SU-DHL-6 (cell line): ENCODE measurements around the gene MAP2K7.

Experiments
- EZH2phosphoT487 ChIP-seq: fragments of 200-600 bp; sonication (generic), shearing (Covaris generic); conservative IDR thresholded peaks from 2 replicates; pipeline ENCODE4 v1.6.1; 2018; ENCODE audit warnings: mild to moderate bottlenecking, antibody characterized with exemption, low read length, moderate library complexity, mixed read lengths
- TF ChIP-seq, protein P1 (sequence below): fragments of 200-600 bp; sonication (generic); IDR thresholded peaks from one replicate; pipeline ENCODE4 v1.5.1; 2017; ENCODE audit warnings: antibody characterized with exemption, mild to moderate bottlenecking, low read length, moderate library complexity; ENCODE audit not compliant: insufficient read depth, poor library complexity, severe bottlenecking

DNA sequence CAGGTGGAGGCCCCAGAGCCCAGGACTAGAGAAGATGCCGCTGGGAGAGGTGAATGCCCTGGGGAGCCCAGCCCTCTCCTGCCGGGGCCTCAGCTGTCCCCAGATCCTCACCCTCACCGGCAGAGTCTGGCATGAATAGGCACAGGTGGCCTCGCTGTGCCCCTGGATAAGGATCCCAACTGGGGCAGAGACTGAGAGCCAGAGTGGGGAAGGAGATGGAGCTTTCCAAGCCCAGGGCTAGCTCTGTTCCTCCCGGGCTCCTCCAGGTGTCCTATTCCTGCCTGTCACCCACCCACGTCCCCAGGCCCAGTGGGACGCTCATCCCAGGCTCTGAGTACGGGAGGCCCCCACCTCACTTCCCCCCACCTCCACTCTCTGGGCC, 46.0 kb upstream of the MAP2K7 start:
- TF ChIP-seq, protein P1, sequence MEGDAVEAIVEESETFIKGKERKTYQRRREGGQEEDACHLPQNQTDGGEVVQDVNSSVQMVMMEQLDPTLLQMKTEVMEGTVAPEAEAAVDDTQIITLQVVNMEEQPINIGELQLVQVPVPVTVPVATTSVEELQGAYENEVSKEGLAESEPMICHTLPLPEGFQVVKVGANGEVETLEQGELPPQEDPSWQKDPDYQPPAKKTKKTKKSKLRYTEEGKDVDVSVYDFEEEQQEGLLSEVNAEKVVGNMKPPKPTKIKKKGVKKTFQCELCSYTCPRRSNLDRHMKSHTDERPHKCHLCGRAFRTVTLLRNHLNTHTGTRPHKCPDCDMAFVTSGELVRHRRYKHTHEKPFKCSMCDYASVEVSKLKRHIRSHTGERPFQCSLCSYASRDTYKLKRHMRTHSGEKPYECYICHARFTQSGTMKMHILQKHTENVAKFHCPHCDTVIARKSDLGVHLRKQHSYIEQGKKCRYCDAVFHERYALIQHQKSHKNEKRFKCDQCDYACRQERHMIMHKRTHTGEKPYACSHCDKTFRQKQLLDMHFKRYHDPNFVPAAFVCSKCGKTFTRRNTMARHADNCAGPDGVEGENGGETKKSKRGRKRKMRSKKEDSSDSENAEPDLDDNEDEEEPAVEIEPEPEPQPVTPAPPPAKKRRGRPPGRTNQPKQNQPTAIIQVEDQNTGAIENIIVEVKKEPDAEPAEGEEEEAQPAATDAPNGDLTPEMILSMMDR, result no peak
- no peak for TF ChIP-seq EZH2phosphoT487
